Effector memory CD4-positive, alpha-beta T cell (primary cell): ENCODE data around the gene GHRL.
A peak's percentile ranks its signal among the peaks of the same experiment; 100 is the strongest.

Experiments
- DNase-seq, 3 donors: peaks; one replicate each; pipeline ENCODE4 v3.0.0-alpha.2; 2020
- H3K27ac ChIP-seq: 2 replicates; pipeline ENCODE4 v1.7.0; 2013; ENCODE audit warnings: mild to moderate bottlenecking, low read length, moderate library complexity; ENCODE audit not compliant: insufficient read depth, poor library complexity, severe bottlenecking
- H3K27me3 ChIP-seq: replicated peaks from 2 replicates; pipeline ENCODE4 v1.7.0; 2013; ENCODE audit warnings: mild to moderate bottlenecking, low read length; ENCODE audit not compliant: insufficient read depth, control insufficient read depth, poor library complexity, severe bottlenecking
- H3K36me3 ChIP-seq: 2 replicates; pipeline ENCODE4 v1.7.0; 2013; ENCODE audit warnings: mild to moderate bottlenecking, low read length, moderate library complexity; ENCODE audit not compliant: control insufficient read depth, insufficient read depth
- H3K4me1 ChIP-seq: 2 replicates; pipeline ENCODE4 v1.7.0; 2013; ENCODE audit warnings: low read length, mild to moderate bottlenecking; ENCODE audit not compliant: control insufficient read depth, insufficient read depth, poor library complexity, severe bottlenecking
- H3K4me3 ChIP-seq: 2 replicates; pipeline ENCODE4 v1.7.0; 2013; ENCODE audit warnings: low read length, low read depth, mild to moderate bottlenecking; ENCODE audit not compliant: insufficient read depth, poor library complexity, severe bottlenecking
- H3K9me3 ChIP-seq: 2 replicates; pipeline ENCODE4 v1.7.0; 2013; ENCODE audit warnings: mild to moderate bottlenecking, low read length, moderate library complexity; ENCODE audit not compliant: control insufficient read depth

Gene GHRL

DNA sequence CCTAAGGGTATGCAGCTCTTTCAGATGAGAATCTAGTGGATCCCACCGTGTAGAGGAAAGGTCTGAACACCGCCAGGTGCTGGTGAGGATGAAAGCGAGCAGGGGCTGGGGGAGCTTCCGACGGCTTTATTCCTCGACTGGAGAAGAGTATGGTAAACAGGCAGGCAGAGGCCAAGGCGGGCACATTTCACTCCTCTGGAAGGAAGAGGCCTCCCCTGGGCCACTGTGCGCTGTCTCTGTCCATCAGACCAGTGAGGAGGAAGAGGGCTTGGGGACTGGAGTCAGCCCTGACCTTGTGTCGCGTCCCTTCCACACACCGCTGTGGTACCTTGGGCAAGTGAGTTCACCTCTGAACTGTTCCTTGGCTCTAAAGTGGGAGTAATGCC is 4.2 kb downstream of the GHRL start:
- Histone ChIP-seq H3K4me1 (peaks cover 16% of the 10 kb centered on the region), H3K27me3 (no peaks in the 10 kb centered on the region), H3K27ac (no peak overlapping the region), H3K4me3 (no peak overlapping the region), H3K36me3 (peaks cover 25% of the 10 kb centered on the region), H3K9me3 (no peaks in the 10 kb centered on the region)
- DNase-seq = no peak

DNA sequence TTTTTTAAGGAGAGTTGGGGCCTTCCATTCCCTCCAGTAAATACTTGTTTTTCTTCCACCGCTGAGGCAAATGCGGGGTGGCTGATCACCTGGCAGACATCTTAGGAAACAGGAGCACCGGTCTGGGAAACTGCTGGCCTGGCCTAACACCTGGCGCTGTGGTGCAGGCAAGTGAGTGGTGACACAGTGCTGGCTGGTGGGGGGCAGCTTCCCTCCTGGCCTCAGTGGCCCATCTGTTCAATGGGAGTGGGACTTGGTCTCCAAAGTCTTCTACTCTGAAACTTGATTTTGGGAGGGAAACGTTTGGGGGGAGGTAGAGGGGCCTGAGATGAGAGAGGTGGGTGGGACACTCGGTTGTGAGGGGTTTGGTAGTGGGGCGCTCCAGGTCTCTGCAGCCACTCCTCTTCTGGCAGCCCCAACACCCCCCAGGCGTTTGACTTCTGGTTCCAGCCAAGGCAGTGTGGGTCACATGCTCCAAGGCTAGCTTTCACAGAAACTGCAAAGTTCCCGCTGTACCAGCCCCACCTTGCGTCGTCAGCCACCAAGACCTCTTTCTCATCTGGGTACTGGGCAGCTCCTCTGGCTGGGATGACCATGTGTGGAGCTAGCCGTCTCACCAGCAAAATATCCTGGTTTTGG is 4.7 kb downstream of the GHRL start:
- Histone ChIP-seq H3K4me1 (peaks cover 19% of the 10 kb centered on the region), H3K4me3 (no peak overlapping the region), H3K9me3 (no peaks in the 10 kb centered on the region), H3K36me3 (peaks cover 28% of the 10 kb centered on the region), H3K27ac (no peak overlapping the region), H3K27me3 (no peaks in the 10 kb centered on the region)
- DNase-seq = no peak

DNA sequence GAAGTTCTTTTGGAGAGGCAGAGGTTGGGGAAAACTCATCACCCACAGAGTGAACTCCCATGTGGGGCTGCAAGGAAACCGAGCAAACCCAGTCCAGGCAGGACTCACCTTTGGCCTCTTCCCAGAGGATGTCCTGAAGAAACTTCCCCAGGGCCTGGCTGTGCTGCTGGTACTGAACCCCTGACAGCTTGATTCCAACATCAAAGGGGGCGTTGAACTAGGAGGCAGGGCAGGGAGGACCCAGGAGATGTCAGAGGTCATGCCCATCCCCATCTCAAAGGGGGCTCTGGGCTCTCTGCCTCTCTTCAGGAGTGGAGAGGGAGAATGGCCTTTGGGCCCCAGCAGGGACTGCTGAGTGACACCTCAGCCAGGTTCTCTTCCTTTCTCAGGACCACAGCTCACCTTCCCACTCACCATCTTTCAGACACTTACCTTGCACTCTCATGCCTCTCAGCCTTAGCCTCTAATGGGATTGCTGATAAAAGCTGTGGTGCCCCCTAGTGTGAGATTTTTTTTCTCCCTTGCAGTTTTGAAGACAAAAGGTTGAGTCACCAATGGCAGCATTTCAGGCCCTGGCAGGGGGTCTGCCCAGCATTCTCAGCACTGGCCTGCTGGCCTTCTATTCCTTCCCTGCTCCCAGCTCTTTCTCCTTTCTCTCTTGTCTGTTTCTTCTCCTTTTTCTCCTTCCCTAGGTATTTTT is 6.0 kb downstream of the GHRL start:
- Histone ChIP-seq H3K9me3 (no peaks in the 10 kb centered on the region), H3K27me3 (no peaks in the 10 kb centered on the region), H3K4me3 (no peak overlapping the region), H3K4me1 (peaks cover 19% of the 10 kb centered on the region), H3K36me3 (peaks cover 36% of the 10 kb centered on the region), H3K27ac (no peak overlapping the region)
- DNase-seq = no peak

DNA sequence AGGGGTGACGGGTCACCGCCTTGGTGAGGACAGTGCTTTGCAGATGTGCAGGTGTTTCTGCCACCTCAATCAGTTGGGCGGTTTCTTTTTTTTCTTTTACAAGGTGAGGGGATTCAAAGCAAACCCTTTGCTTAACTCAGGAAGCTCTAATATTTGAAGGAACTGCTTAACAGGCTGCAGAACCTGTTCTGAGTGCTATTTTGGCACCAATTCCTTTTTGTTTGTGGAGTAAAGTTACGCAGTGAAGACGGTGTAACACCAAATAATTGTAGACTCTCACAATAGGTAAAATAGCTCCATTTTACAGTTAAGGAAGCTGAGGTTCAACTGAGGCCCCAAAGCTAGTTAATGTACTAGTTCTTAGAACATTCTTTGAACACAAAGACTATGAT is 6.6 kb downstream of the GHRL start:
- Histone ChIP-seq H3K27me3 (no peaks in the 10 kb centered on the region), H3K4me3 (no peak overlapping the region), H3K9me3 (no peaks in the 10 kb centered on the region), H3K36me3 (peaks cover 41% of the 10 kb centered on the region), H3K4me1 (peaks cover 19% of the 10 kb centered on the region), H3K27ac (no peak overlapping the region)
- no peak for DNase-seq

DNA sequence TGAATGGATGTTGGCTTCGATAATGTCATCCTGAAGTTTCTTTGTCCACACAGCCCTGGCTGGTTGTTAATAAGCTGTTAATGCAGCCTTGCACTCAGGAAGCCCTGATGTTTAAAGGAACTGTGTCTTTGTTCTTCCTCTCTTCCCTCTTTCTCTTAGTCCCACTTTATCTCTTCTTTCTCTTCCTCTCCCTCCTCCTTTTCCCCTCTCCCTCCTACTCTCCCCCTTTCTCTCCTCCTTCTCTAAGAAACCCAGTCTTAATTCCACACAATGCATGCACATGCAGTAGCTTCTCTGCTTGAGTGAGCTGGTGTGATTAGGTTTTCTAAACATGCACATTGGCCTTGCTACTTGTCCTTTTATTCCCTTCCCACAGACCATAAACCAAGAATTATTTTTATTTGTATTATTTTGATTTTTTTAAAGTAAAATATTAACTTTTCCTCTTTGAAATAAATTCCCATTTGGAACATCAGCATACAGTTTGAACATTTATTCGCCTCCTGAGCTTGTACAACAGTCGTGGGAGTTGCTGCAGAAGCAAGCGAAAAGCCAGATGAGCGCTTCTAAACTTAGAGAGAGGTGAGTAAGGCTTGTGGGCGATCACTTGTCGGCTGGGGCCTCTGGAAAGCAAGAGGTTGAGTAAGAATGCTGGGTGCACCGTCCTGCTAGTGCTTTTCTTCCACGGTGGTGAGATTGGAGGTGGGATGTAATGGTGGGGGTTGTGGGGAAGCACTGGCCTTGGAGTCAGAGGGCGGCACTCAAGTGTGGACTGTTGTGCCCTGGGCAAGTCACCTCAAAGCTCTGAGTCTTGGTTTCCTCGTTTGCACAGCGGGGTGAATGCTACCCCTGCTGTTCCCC is 7.2 kb downstream of the GHRL start:
- Histone ChIP-seq H3K27ac (peak overlapping the region; percentile 41), H3K27me3 (no peaks in the 10 kb centered on the region), H3K4me1 (peaks cover 19% of the 10 kb centered on the region), H3K36me3 (peaks cover 47% of the 10 kb centered on the region), H3K4me3 (no peak overlapping the region), H3K9me3 (no peaks in the 10 kb centered on the region)
- DNase-seq = no peak

DNA sequence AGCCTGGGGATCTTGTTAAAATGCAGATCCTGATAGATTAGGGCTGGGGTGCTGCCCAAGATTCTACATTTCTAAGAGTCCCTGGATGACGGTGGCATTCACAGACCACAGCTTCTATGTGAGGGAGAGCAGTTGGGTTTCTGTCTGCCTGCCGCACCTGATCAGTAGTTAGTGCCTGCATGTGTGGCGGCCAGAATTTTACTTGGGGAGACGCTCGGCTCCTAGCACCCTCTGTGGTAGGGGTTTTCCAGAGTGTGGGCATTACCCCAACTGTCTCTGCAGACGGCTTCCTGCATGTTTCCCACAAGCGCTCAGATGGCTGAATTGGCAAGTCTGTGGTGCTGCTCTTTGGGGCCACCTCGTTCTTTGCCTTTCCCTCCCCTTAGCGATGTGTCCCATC is 8.3 kb downstream of the GHRL start:
- Histone ChIP-seq H3K4me1 (peaks cover 19% of the 10 kb centered on the region), H3K9me3 (no peaks in the 10 kb centered on the region), H3K27me3 (no peaks in the 10 kb centered on the region), H3K4me3 (no peak overlapping the region), H3K36me3 (peaks cover 56% of the 10 kb centered on the region), H3K27ac (peak overlapping the region; percentile 41)
- DNase-seq = peak; percentile 40 to 48 (median 47)

DNA sequence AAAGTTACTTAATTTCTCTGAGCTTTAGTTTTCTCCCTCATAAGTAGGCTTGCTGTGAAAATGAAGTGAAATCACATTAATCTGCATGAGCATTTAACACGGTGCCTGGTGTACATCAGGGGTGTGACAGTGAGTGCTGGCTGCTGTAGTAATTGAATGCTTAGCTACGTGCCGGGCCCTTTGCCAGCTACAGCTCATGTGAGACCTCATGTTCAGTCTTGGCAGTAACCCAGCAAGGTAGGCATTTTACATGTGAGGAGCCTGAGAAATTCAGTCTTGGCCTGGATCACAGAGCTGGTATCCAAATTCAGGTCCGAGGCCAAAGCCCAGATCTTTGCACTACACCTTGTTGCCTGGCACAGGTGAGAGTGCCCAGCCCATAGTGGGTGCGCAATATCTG is 9.1 kb downstream of the GHRL start:
- peaks cover 19% of the 10 kb centered on the region for H3K4me1 ChIP-seq
- H3K27ac ChIP-seq = peak overlapping the region; percentile 41
- H3K9me3 ChIP-seq = no peaks in the 10 kb centered on the region
- no peak for DNase-seq
- H3K27me3 ChIP-seq = no peaks in the 10 kb centered on the region
- no peak overlapping the region for H3K4me3 ChIP-seq
- H3K36me3 ChIP-seq = peaks cover 56% of the 10 kb centered on the region

DNA sequence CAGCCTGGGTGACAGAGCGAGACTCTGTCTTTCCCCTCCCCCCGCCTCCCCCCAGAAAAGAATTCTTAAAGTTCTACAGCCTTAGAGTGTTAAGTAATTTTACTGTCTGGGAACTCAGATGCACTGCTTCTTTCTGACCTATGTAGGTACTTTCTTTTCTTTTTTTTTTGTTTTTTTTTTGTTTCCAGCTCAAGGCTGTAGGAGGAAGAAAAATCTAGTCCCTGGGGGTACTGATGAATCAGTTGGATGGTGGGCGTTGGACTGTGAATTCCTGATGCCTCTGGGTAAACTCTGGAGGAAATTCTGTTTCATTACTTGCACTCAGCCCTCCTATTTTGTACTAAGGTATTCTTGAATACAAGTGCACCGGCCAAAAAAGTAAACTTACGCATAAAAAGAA is 10.8 kb downstream of the GHRL start:
- no peaks in the 10 kb centered on the region for H3K9me3 ChIP-seq
- no peak overlapping the region for H3K27ac ChIP-seq
- no peaks in the 10 kb centered on the region for H3K27me3 ChIP-seq
- no peak for DNase-seq
- H3K4me1 ChIP-seq = peaks cover 23% of the 10 kb centered on the region
- H3K36me3 ChIP-seq = peaks cover 61% of the 10 kb centered on the region
- H3K4me3 ChIP-seq = no peak overlapping the region

DNA sequence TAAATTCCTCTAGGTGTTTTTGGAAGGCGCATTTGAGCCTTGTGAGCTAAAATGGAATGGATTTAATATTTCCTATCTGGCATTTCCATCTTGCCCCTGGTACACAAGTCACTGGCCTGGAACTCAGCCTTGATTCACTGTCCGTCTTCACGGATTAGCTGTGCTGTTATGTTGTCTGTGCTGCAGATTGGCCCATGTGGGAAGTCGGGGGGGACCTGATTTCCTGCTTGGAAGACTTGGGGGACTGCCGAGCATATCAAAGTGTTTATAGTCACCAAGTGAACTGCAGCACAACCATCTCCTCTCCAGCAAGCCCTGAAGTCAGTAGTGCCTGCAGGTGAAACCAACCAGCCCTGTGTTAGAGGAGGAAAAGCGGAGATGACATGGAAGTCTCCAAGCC is 12.2 kb downstream of the GHRL start:
- H3K4me1 ChIP-seq = peaks cover 23% of the 10 kb centered on the region
- H3K36me3 ChIP-seq = peaks cover 67% of the 10 kb centered on the region
- no peak overlapping the region for H3K4me3 ChIP-seq
- no peak for DNase-seq
- no peaks in the 10 kb centered on the region for H3K9me3 ChIP-seq
- H3K27ac ChIP-seq = no peak overlapping the region
- H3K27me3 ChIP-seq = no peaks in the 10 kb centered on the region

DNA sequence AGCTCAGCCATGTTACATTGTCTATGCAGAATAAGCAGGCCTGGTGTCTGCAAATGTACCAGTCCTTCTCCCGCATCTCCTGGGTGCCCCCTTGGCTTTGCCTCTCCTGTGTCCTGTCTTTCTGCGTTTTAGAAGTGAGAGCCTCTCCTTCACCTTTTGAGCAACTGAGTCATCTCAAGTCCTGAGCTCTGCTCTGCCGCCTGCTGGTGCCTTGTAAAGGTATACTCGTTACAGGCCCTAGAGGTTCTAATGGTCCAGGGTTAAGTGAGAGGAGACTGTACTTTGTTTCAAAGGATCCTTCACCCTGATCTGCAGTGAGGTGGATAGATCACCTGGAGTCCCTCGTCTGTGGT is 12.6 kb downstream of the GHRL start:
- Histone ChIP-seq H3K36me3 (peaks cover 70% of the 10 kb centered on the region), H3K27me3 (no peaks in the 10 kb centered on the region), H3K9me3 (no peaks in the 10 kb centered on the region), H3K4me1 (peaks cover 22% of the 10 kb centered on the region), H3K27ac (no peak overlapping the region), H3K4me3 (no peak overlapping the region)
- DNase-seq = no peak
